ENCODE results near the gene SDCCAG8. TPM values are rescaled to one million over a fixed set of nuclear protein-coding genes. Genes with fewer than 3 reads are reported as not detected.

The SDCCAG8 gene
- total and polyA plus RNA-seq, 2 experiments from 2014 or later: 28.0 to 66.7 TPM

DNA sequence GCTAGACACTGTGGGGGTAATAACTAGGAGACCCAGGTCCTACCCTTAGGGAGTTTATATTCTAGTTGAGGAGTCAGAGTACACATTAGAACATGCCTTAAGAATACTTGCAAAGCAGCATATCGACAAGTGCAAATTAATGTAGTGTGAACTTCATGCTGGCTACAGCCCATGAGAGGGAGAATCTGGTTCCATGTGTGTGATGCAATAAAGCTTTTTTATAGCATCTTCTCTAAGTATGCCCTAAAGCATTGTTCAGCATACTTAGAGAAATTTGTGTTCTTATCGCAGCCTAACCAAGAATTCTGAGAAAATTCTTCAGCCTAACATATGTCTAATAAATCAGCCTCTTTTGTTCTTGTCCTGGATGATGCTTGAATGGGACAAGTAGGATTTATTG is 95.5 kb downstream of the SDCCAG8 start:
- ATAC-seq: no peak
- Histone ChIP-seq H4K20me1 (replicated peaks; ENCODE audit: insufficient read depth) (no peaks in the 10 kb centered on the region), H3K4me1 (ENCODE audit: insufficient read depth) (no peaks in the 10 kb centered on the region), H3K4me2 (no peak overlapping the region), H2AFZ (no peak overlapping the region), H3K4me3 (no peak overlapping the region), H3K36me3 (ENCODE audit: insufficient read depth) (no peaks in the 10 kb centered on the region), H3K27ac (ENCODE audit: low read depth) (no peak overlapping the region), H3F3A (replicated peaks; ENCODE audit: low read depth) (no peaks in the 10 kb centered on the region), H3K27me3 (ENCODE audit: insufficient read depth) (no peaks in the 10 kb centered on the region), H3K9me2 (ENCODE audit: insufficient read depth) (no peaks in the 10 kb centered on the region), H3K79me2 (replicated peaks; ENCODE audit: insufficient read depth) (no peaks in the 10 kb centered on the region)
- no peaks in the 10 kb centered on the region for H3K9me3 Mint-ChIP-seq
- no peak overlapping the region for H3K4me3 Mint-ChIP-seq
- no peak overlapping the region for H3K27ac Mint-ChIP-seq
- H3K36me3 Mint-ChIP-seq (ENCODE audit: low read depth): no peaks in the 10 kb centered on the region
- no peaks in the 10 kb centered on the region for H3K4me1 Mint-ChIP-seq
- DNase-seq (ENCODE audit: low spot score): no peak
- TF ChIP-seq, protein P1, sequence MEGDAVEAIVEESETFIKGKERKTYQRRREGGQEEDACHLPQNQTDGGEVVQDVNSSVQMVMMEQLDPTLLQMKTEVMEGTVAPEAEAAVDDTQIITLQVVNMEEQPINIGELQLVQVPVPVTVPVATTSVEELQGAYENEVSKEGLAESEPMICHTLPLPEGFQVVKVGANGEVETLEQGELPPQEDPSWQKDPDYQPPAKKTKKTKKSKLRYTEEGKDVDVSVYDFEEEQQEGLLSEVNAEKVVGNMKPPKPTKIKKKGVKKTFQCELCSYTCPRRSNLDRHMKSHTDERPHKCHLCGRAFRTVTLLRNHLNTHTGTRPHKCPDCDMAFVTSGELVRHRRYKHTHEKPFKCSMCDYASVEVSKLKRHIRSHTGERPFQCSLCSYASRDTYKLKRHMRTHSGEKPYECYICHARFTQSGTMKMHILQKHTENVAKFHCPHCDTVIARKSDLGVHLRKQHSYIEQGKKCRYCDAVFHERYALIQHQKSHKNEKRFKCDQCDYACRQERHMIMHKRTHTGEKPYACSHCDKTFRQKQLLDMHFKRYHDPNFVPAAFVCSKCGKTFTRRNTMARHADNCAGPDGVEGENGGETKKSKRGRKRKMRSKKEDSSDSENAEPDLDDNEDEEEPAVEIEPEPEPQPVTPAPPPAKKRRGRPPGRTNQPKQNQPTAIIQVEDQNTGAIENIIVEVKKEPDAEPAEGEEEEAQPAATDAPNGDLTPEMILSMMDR (conservative IDR thresholded peaks at IDR 0.05; ENCODE audit: low read depth in 2 of 2): no peak
- TF ChIP-seq POLR2AphosphoS5 (IDR thresholded peaks at IDR 0.05; ENCODE audit: low read depth) (no peak), STAT1 (IDR thresholded peaks at IDR 0.05; ENCODE audit: unreplicated experiment) (no peak), EZH2 (IDR thresholded peaks at IDR 0.05; ENCODE audit: low read depth, unreplicated experiment) (no peak), NANOG (IDR thresholded peaks at IDR 0.05; ENCODE audit: borderline replicate concordance) (no peak)
- TF ChIP-seq, protein P2, sequence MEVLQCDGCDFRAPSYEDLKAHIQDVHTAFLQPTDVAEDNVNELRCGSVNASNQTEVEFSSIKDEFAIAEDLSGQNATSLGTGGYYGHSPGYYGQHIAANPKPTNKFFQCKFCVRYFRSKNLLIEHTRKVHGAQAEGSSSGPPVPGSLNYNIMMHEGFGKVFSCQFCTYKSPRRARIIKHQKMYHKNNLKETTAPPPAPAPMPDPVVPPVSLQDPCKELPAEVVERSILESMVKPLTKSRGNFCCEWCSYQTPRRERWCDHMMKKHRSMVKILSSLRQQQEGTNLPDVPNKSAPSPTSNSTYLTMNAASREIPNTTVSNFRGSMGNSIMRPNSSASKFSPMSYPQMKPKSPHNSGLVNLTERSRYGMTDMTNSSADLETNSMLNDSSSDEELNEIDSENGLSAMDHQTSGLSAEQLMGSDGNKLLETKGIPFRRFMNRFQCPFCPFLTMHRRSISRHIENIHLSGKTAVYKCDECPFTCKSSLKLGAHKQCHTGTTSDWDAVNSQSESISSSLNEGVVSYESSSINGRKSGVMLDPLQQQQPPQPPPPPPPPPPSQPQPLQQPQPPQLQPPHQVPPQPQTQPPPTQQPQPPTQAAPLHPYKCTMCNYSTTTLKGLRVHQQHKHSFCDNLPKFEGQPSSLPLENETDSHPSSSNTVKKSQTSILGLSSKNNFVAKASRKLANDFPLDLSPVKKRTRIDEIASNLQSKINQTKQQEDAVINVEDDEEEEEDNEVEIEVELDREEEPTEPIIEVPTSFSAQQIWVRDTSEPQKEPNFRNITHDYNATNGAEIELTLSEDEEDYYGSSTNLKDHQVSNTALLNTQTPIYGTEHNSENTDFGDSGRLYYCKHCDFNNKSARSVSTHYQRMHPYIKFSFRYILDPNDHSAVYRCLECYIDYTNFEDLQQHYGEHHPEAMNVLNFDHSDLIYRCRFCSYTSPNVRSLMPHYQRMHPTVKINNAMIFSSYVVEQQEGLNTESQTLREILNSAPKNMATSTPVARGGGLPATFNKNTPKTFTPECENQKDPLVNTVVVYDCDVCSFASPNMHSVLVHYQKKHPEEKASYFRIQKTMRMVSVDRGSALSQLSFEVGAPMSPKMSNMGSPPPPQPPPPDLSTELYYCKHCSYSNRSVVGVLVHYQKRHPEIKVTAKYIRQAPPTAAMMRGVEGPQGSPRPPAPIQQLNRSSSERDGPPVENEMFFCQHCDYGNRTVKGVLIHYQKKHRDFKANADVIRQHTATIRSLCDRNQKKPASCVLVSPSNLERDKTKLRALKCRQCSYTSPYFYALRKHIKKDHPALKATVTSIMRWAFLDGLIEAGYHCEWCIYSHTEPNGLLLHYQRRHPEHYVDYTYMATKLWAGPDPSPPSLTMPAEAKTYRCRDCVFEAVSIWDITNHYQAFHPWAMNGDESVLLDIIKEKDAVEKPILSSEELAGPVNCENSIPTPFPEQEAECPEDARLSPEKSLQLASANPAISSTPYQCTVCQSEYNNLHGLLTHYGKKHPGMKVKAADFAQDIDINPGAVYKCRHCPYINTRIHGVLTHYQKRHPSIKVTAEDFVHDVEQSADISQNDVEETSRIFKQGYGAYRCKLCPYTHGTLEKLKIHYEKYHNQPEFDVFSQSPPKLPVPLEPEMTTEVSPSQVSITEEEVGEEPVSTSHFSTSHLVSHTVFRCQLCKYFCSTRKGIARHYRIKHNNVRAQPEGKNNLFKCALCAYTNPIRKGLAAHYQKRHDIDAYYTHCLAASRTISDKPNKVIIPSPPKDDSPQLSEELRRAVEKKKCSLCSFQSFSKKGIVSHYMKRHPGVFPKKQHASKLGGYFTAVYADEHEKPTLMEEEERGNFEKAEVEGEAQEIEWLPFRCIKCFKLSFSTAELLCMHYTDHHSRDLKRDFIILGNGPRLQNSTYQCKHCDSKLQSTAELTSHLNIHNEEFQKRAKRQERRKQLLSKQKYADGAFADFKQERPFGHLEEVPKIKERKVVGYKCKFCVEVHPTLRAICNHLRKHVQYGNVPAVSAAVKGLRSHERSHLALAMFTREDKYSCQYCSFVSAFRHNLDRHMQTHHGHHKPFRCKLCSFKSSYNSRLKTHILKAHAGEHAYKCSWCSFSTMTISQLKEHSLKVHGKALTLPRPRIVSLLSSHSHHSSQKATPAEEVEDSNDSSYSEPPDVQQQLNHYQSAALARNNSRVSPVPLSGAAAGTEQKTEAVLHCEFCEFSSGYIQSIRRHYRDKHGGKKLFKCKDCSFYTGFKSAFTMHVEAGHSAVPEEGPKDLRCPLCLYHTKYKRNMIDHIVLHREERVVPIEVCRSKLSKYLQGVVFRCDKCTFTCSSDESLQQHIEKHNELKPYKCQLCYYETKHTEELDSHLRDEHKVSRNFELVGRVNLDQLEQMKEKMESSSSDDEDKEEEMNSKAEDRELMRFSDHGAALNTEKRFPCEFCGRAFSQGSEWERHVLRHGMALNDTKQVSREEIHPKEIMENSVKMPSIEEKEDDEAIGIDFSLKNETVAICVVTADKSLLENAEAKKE (CRISPR knock-in tag; IDR thresholded peaks at IDR 0.05): no peak
- TF ChIP-seq, protein P3, sequence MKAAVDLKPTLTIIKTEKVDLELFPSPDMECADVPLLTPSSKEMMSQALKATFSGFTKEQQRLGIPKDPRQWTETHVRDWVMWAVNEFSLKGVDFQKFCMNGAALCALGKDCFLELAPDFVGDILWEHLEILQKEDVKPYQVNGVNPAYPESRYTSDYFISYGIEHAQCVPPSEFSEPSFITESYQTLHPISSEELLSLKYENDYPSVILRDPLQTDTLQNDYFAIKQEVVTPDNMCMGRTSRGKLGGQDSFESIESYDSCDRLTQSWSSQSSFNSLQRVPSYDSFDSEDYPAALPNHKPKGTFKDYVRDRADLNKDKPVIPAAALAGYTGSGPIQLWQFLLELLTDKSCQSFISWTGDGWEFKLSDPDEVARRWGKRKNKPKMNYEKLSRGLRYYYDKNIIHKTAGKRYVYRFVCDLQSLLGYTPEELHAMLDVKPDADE (IDR thresholded peaks at IDR 0.05): no peak
- TF ChIP-seq, protein P4, sequence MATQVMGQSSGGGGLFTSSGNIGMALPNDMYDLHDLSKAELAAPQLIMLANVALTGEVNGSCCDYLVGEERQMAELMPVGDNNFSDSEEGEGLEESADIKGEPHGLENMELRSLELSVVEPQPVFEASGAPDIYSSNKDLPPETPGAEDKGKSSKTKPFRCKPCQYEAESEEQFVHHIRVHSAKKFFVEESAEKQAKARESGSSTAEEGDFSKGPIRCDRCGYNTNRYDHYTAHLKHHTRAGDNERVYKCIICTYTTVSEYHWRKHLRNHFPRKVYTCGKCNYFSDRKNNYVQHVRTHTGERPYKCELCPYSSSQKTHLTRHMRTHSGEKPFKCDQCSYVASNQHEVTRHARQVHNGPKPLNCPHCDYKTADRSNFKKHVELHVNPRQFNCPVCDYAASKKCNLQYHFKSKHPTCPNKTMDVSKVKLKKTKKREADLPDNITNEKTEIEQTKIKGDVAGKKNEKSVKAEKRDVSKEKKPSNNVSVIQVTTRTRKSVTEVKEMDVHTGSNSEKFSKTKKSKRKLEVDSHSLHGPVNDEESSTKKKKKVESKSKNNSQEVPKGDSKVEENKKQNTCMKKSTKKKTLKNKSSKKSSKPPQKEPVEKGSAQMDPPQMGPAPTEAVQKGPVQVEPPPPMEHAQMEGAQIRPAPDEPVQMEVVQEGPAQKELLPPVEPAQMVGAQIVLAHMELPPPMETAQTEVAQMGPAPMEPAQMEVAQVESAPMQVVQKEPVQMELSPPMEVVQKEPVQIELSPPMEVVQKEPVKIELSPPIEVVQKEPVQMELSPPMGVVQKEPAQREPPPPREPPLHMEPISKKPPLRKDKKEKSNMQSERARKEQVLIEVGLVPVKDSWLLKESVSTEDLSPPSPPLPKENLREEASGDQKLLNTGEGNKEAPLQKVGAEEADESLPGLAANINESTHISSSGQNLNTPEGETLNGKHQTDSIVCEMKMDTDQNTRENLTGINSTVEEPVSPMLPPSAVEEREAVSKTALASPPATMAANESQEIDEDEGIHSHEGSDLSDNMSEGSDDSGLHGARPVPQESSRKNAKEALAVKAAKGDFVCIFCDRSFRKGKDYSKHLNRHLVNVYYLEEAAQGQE (IDR thresholded peaks at IDR 0.05; ENCODE audit: unreplicated experiment): no peak
- H3K27me3 Mint-ChIP-seq (ENCODE audit: insufficient read depth, low read depth, poor library complexity): peaks cover 2% of the 10 kb centered on the region

Data from GM23338 (cell line).